ENCODE results near the gene KDM5A.
"Not testable (repeated sequence)": the region's sequence is repeated elsewhere in the genome, so short reads cannot be mapped to it uniquely, and the experiment has no call there.

The KDM5A gene

GRCh38 chr12:389142-390096 is at the start of gene KDM5A:
Gene KDM5A, minus strand, starts transcription at chr12:389320. Its CDS starts 229 bp downstream, at chr12:389091.
- DNase-seq (ENCODE audit: low read depth) = peak; percentile 96

DNA sequence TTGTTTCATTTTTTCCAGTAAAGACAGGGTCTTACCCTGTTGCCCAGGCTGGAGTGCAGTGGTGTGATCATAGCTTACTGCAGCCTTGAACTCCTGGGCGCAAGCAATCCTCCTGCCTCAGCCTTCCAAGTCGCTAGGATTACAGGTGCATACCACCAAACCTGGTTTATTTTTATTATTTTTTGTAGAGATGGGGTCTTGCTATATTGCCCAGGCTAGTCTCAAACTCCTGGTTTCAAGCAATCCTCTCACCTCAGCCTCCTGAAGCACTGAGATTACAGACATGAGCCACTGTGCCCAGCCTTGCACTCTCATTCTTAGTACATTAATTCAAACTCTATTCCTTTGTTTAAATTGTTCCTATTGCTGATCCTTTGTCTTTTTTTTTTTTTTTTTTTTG is 46.6 kb upstream of the KDM5A start:
- DNase-seq (ENCODE audit: low read depth) = not testable (repeated sequence)

GRCh38 chr12:422526-422925 is 33.4 kb upstream of the KDM5A start:
- DNase-seq (ENCODE audit: low read depth) = no peak

- DNase-seq (ENCODE audit: low read depth) = no peak
These were observed 29.3 kb upstream of the KDM5A start for GRCh38 chr12:418432-418831.

DNA sequence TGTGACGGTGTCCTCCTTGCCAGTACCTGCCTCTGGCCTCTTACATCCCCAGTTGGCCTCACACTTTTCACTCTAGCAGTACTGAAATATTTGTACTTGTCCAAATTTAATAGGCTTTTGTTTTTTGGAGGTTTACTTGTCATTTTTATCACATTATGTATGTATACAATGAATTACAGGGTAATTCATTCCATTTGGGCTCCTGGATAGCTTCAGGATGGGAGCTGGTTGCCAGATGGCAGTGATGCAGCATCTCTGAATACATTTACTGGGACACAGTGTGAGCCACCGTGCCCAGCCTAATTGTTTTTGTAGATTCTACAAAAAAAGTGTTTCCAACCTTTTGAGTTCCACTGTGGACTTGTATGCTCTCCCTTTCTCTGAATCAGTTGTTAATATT is 25.7 kb upstream of the KDM5A start:
- DNase-seq (ENCODE audit: low read depth) = no peak

GRCh38 chr12:402029-402389 is 12.9 kb upstream of the KDM5A start:
- DNase-seq (ENCODE audit: low read depth) = peak; percentile 58

- peak; percentile 91 for DNase-seq (ENCODE audit: low read depth)
These were observed 12.3 kb upstream of the KDM5A start, which contains the start of gene CCDC77 for GRCh38 chr12:401235-402028. Gene CCDC77, plus strand, starts transcription at chr12:401644. Its CDS starts 7,740 bp downstream, at chr12:409384.

DNA sequence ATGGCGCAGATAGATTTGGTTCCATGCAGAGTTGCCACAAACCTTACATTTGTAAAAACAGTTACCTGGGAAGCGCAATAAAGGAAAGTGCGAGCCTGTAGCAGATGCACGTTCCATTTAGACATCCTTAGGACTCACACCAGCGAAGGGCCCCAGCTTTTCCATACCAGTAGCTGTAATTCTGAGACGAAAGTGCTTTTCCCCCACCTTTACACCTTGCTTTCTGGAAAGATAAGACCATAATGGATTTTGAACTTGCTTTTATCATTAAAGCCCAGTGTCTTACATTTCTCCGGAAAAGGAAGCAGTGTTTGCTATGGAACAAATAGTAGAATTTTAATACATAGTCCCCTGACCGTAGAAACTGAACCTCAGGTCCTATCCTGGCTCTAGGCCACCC is 11.7 kb upstream of the KDM5A start:
- DNase-seq (ENCODE audit: low read depth) = no peak

DNA sequence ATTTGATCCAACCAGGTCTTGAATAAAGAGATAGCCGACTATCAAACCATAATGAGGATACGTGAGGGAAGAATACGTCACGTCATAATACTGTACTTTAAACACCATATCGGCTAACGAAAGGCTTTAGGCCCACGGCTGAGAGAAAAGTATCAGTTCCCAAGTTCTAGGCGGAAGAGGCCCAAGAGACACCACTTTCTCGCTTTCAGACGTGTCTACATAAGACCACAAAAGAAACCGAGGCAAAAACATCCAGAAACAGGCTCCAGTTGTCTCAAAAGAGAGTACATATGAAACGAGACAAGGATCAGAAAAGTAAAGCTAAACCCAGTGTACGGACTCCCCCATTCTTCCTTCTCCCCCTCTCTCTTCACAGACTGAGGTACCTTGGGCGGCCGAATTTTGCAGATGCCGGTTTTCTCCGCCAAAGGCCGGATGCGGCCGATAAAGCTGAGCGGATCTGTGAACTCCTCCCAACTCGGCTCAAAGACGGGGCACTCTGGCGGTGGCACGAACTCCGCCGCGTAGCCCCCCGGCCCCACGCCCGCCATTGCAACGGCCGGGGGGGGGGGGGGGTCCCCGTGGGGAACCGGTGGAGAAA is 479 bp downstream of the KDM5A start:
- peak; percentile 42 for DNase-seq (ENCODE audit: low read depth)

DNA sequence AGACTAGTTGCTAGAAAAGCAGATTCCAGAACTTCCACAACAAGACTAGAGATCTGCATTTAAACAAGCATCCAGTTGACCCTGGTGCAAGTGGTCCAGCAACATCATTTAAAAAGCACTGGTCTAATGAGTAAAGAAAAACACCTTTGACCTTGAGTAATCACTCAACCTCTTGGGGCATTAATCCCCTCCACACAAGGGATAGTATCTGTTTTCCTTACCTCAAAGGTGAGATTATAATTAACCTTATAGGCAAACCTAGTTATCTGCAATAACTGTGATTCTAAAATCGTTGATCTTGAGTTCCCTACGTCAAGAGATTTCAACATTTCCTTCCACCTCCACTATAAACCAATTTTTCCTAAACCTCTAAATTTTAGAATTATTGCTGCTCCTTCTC is 1.1 kb downstream of the KDM5A start:
- no peak for DNase-seq (ENCODE audit: low read depth)

DNA sequence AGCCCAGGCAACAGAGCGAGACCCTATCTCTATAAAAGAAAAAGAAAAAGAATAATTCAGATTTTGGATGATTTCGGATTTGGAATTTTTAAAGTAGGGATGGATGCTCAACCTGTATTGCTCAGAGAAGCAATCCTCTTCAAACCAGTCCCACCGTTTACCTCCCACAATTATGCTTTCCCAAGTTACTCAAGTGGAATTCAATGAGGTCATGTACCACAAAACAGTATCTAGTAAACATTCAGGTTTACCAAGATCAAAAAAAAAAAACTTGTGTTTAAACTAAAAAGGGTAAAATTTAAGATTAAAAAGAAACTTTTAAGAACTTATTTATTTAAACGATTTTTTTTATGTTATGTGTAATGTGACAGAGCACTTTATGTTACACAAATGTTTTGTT is 2.5 kb downstream of the KDM5A start:
- DNase-seq (ENCODE audit: low read depth) = peak; percentile 82

DNA sequence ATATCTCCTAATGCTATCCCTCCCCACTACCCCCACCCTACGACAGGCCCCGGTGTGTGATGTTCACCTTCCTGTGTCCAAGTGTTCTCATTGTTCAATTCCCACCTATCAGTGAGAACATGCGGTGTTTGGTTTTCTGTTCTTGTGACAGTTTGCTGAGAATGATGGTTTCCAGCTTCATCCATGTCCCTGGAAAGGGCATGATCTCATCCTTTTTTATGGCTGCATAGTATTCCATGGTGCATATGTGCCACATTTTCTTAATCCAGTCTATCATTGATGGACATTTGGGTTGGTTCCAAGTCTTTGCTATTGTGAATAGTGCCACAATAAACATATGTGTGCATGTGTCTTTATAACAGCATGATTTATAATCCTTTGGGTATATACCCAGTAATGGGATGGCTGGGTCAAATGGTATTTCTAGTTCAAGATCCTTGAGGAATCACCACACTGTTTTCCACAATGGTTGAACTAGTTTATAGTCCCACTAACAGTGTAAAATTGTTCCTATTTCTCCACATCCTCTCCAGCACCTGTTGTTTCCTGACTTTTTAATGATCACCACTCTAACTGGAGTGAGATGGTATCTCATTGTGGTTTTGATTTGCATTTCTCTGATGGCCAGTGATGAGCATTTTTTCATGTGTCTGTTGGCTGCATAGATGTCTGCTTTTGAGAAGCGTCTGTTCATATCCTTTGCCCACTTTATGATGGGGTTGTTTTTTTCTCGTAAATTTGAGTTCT is 18.2 kb downstream of the KDM5A start:
- DNase-seq (ENCODE audit: low read depth) = not testable (repeated sequence)

DNA sequence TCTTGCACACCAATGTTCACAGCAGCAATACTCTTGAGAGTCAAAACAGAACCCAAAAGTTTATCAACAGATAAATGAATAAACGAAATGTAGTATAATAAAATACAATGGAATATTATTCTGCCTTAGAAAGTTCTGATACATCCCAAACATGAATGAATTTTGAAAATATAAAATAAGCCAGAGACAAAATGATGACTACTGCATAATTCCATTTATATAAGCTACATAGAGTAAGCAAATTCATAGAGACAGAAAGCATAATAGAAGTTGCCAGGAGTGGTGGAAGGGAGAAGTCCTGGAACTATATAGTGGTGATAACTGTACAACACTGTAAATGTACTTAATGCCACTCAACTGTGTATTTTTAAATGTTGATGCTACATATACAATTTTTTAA is 21.1 kb downstream of the KDM5A start:
- no peak for DNase-seq (ENCODE audit: low read depth)

DNA sequence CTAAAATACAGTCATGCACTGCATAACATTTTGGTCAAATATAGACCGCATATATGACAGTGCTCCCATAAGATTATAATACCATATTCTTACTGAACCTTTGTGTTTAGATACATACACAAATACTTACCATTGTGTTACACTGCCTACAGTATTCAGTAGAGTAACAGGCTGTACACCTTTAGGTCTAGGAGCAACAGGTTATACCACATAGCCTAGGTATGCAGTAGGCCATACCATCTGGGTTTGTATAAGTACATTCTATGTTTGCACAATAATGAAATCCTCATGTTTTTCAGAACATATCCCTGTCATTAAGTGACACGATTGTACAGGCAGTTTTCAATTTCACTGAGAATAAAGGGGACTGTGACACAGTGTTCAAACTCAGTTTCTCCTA is 22.3 kb downstream of the KDM5A start:
- no peak for DNase-seq (ENCODE audit: low read depth)

GRCh38 chr12:359091-359490 is 30.0 kb downstream of the KDM5A start:
- DNase-seq (ENCODE audit: low read depth) = no peak

- peak; percentile 73 for DNase-seq (ENCODE audit: low read depth)
These were observed 32.7 kb downstream of the KDM5A start for GRCh38 chr12:356276-356988.

DNA sequence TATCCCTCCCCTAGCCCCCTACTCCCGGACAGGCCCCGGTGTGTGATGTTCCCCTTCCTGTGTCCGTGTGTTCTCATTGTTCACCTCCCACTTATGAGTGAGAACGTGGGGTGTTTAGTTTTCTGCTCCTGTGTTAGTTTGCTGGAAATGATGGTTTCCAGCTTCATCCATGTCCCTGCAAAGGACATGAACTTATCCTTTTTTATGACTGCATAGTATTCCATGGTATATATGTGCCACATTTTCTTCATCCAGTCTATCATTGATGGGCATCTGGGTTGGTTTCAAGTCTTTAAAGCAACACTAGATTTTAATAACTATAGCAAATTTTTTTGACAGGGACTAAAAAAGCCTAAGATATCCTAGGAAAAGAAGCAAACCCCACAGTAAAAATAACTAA is 37.9 kb downstream of the KDM5A start:
- DNase-seq (ENCODE audit: low read depth) = not testable (repeated sequence)

GRCh38 chr12:349625-350024 is 39.5 kb downstream of the KDM5A start:
- DNase-seq (ENCODE audit: low read depth) = not testable (repeated sequence)

GRCh38 chr12:343036-343435 is 46.1 kb downstream of the KDM5A start:
- not testable (repeated sequence) for DNase-seq (ENCODE audit: low read depth)

DNA sequence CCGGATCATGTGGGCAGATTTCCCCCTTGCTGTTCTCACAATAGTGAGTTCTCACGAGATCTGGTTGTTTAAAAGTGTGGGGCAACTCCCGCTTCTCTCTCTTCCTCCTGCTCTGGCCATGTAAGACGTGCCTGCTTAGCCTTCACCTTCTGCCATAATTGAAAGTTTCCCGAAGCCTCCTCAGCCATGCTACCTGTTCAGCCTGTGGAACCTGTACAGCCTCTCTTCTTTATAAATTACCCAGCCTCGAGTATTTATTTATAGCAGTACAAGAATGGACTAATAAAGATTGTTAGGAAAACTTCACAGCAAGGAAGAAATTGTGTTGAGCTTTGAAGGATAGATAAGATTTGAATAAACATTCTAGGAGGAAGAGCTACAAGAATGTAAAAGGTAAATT is 52.1 kb downstream of the KDM5A start:
- DNase-seq (ENCODE audit: low read depth) = no peak

GRCh38 chr12:334125-334524 is 55.0 kb downstream of the KDM5A start:
- peak; percentile 58 for DNase-seq (ENCODE audit: low read depth)
